ENCODE results near the gene RALGPS1.
A peak's percentile ranks its signal among the peaks of the same experiment; 100 is the strongest.
"Not testable (repeated sequence)": the region's sequence is repeated elsewhere in the genome, so short reads cannot be mapped to it uniquely, and the experiment has no call there.

Gene RALGPS1

GRCh38 chr9:126989847-126990842 is 75.6 kb downstream of the RALGPS1 start:
- no peak for DNase-seq (ENCODE audit: low read depth in 2 of 2)

- no peak for DNase-seq (ENCODE audit: low read depth in 2 of 2)
Observed at GRCh38 chr9:126991183-126991582, 76.6 kb downstream of the RALGPS1 start.

- no peak for DNase-seq (ENCODE audit: low read depth in 2 of 2)
Observed at GRCh38 chr9:126992427-126992826, 77.8 kb downstream of the RALGPS1 start.

- DNase-seq (ENCODE audit: low read depth in 2 of 2), result no peak
Observed at GRCh38 chr9:126999315-127000068, 84.9 kb downstream of the RALGPS1 start.

GRCh38 chr9:127004946-127005769 is 90.6 kb downstream of the RALGPS1 start:
- DNase-seq (ENCODE audit: low read depth in 2 of 2), result peak; percentile 36 to 48

- DNase-seq (ENCODE audit: low read depth in 2 of 2), result no peak
Observed at GRCh38 chr9:127005770-127006314, 91.3 kb downstream of the RALGPS1 start.

GRCh38 chr9:127007638-127008037 is 93.1 kb downstream of the RALGPS1 start:
- no peak for DNase-seq (ENCODE audit: low read depth in 2 of 2)

- no peak for DNase-seq (ENCODE audit: low read depth in 2 of 2)
Observed at GRCh38 chr9:127008076-127008475, 93.5 kb downstream of the RALGPS1 start.

GRCh38 chr9:127011772-127012171 is 97.2 kb downstream of the RALGPS1 start:
- DNase-seq (ENCODE audit: low read depth in 2 of 2), result no peak

- DNase-seq (ENCODE audit: low read depth in 2 of 2), result no peak
Observed at GRCh38 chr9:127012250-127012649, 97.7 kb downstream of the RALGPS1 start.

GRCh38 chr9:127013597-127013996 is 99.0 kb downstream of the RALGPS1 start:
- no peak for DNase-seq (ENCODE audit: low read depth in 2 of 2)

GRCh38 chr9:127014216-127014909 is 99.8 kb downstream of the RALGPS1 start:
- no peak for DNase-seq (ENCODE audit: low read depth in 2 of 2)

GRCh38 chr9:127014910-127015540 is 100.4 kb downstream of the RALGPS1 start:
- no peak for DNase-seq (ENCODE audit: low read depth in 2 of 2)

- no peak for DNase-seq (ENCODE audit: low read depth in 2 of 2)
Observed at GRCh38 chr9:127015921-127016512, 101.4 kb downstream of the RALGPS1 start.

- not testable (repeated sequence) for DNase-seq (ENCODE audit: low read depth in 2 of 2)
Observed at GRCh38 chr9:127017979-127018378, 103.4 kb downstream of the RALGPS1 start.

GRCh38 chr9:127018935-127019334 is 104.4 kb downstream of the RALGPS1 start:
- no peak for DNase-seq (ENCODE audit: low read depth in 2 of 2)

GRCh38 chr9:127020036-127020801 is 105.6 kb downstream of the RALGPS1 start:
- no peak for DNase-seq (ENCODE audit: low read depth in 2 of 2)

GRCh38 chr9:127020802-127021078 is 106.2 kb downstream of the RALGPS1 start:
- no peak for DNase-seq (ENCODE audit: low read depth in 2 of 2)

GRCh38 chr9:127021664-127022363 is 107.2 kb downstream of the RALGPS1 start:
- DNase-seq (ENCODE audit: low read depth in 2 of 2), result no peak
